HEK293T (cell line): ENCODE measurements around the gene PDE4B.

Source experiments
- CTCF ChIA-PET: fragments of 350-600 bp; formaldehyde crosslinking; extraction: SDS; loops from one replicate; lab custom pipeline; 2021; ENCODE audit warnings: antibody characterized with exemption, inconsistent platforms; lab: Yijun Ruan, JAX
- POLR2A ChIA-PET: fragments of 350-600 bp; formaldehyde crosslinking; extraction: SDS; loops from one replicate; lab custom pipeline; 2020; ENCODE audit warnings: antibody characterized with exemption, inconsistent platforms; lab: Yijun Ruan, JAX
- DNase-seq: peaks from one replicate; pipeline ENCODE4 v3.0.0; 2012; ENCODE audit warnings: mixed read lengths; ENCODE audit errors: extremely low spot score
- ARNT ChIP-seq: fragments of 450-650 bp; IDR thresholded peaks from 2 replicates; pipeline ENCODE4 v1.6.1; 2017; ENCODE audit warnings: mild to moderate bottlenecking
- BHLHE40 ChIP-seq: fragments of 450-650 bp; IDR thresholded peaks from 2 replicates; pipeline ENCODE4 v1.6.1; 2016; ENCODE audit warnings: mild to moderate bottlenecking, moderate library complexity, borderline replicate concordance
- CTBP1 ChIP-seq: fragments of 450-650 bp; IDR thresholded peaks from 2 replicates; pipeline ENCODE4 v1.6.1; 2016; ENCODE audit warnings: borderline replicate concordance
- ELF4 ChIP-seq: fragments of 450-650 bp; IDR thresholded peaks from 2 replicates; pipeline ENCODE4 v1.6.1; 2017; ENCODE audit warnings: antibody characterized with exemption
- FOXA1 ChIP-seq: fragments of 450-650 bp; IDR thresholded peaks from 2 replicates; pipeline ENCODE4 v1.6.1; 2016; ENCODE audit warnings: mild to moderate bottlenecking
- FOXK2 ChIP-seq: fragments of 450-650 bp; IDR thresholded peaks from 2 replicates; pipeline ENCODE4 v1.6.1; 2016; ENCODE audit warnings: mild to moderate bottlenecking
- FOXM1 ChIP-seq: fragments of 450-650 bp; IDR thresholded peaks from 2 replicates; pipeline ENCODE4 v1.6.1; 2017; ENCODE audit warnings: mild to moderate bottlenecking, borderline replicate concordance
- HDGF ChIP-seq: fragments of 450-650 bp; IDR thresholded peaks from 2 replicates; pipeline ENCODE4 v1.6.1; 2017; ENCODE audit warnings: antibody characterized with exemption, borderline replicate concordance
- L3MBTL2 ChIP-seq: fragments of 450-650 bp; conservative IDR thresholded peaks from 2 replicates; pipeline ENCODE4 v1.6.1; 2016; ENCODE audit warnings: mild to moderate bottlenecking
- LEF1 ChIP-seq: fragments of 450-650 bp; IDR thresholded peaks from 2 replicates; pipeline ENCODE4 v1.6.1; 2017; ENCODE audit warnings: mild to moderate bottlenecking, borderline replicate concordance
- NFRKB ChIP-seq: fragments of 450-650 bp; IDR thresholded peaks from 2 replicates; pipeline ENCODE4 v1.6.1; 2016; ENCODE audit warnings: mild to moderate bottlenecking, moderate library complexity
- PKNOX1 ChIP-seq: fragments of 450-650 bp; IDR thresholded peaks from 2 replicates; pipeline ENCODE4 v1.6.1; 2016
- SP1 ChIP-seq: fragments of 450-650 bp; IDR thresholded peaks from 2 replicates; pipeline ENCODE4 v1.6.1; 2017
- SUZ12 ChIP-seq: fragments of 450-650 bp; IDR thresholded peaks from 2 replicates; pipeline ENCODE4 v1.6.1; 2016; ENCODE audit warnings: mild to moderate bottlenecking
- TARDBP ChIP-seq: fragments of 450-650 bp; IDR thresholded peaks from 2 replicates; pipeline ENCODE4 v1.6.1; 2016
- ZNF384 ChIP-seq: fragments of 450-650 bp; IDR thresholded peaks from 2 replicates; pipeline ENCODE4 v1.6.1; 2016

The PDE4B gene

GRCh38 chr1:66262208-66262963 lies 469.7 kb downstream of the PDE4B start:
- ChIA-PET CTCF (no interaction called here), POLR2A (no interaction called here)
- TF ChIP-seq SUZ12 (no peak), ZNF384 (no peak), NFRKB (no peak), FOXK2 (no peak), ARNT (no peak), HDGF (no peak), PKNOX1 (no peak), LEF1 (no peak), FOXM1 (no peak), ELF4 (no peak), FOXA1 (no peak)
- DNase-seq: no peak

GRCh38 chr1:66265268-66265667 lies 472.6 kb downstream of the PDE4B start:
- ChIA-PET POLR2A (interaction anchor here (0.6 to 1.5 kb wide), 2 partner anchors 22 to 67 kb away, joined by 3 to 4 read pairs; no protein-coding TSS in a partner anchor), CTCF (interaction anchor here (0.6 to 0.9 kb wide), 2 partner anchors 181 to 690 kb away, joined by 3 read pairs; no protein-coding TSS in a partner anchor)
- TF ChIP-seq FOXK2 (no peak), TARDBP (no peak), L3MBTL2 (no peak), BHLHE40 (no peak), LEF1 (no peak), ZNF384 (no peak), SUZ12 (no peak), FOXM1 (no peak), FOXA1 (no peak), HDGF (no peak), PKNOX1 (no peak), CTBP1 (no peak), ARNT (no peak), ELF4 (no peak), SP1 (no peak), NFRKB (no peak)
- DNase-seq: no peak

GRCh38 chr1:66265796-66266195 lies 473.1 kb downstream of the PDE4B start:
- CTCF ChIA-PET: interaction anchor here (0.9 kb wide), 1 partner anchor 181 kb away, joined by 3 read pairs; no protein-coding TSS in a partner anchor
- TF ChIP-seq CTBP1: no peak
- no peak for TF ChIP-seq L3MBTL2
- TF ChIP-seq ARNT: no peak
- no peak for TF ChIP-seq LEF1
- TF ChIP-seq SP1: no peak
- TF ChIP-seq ELF4: no peak
- TF ChIP-seq BHLHE40: no peak
- POLR2A ChIA-PET: interaction anchor here (1.5 kb wide), 1 partner anchor 66 kb away, joined by 4 read pairs; no protein-coding TSS in a partner anchor
- no peak for DNase-seq

- ChIA-PET POLR2A (interaction anchor here (1.2 kb wide), 1 partner anchor 65 kb away, joined by 4 read pairs; no protein-coding TSS in a partner anchor), CTCF (no interaction called here)
- no peak for DNase-seq
- no peak for TF ChIP-seq ELF4
- no peak for TF ChIP-seq SP1
- TF ChIP-seq FOXA1: no peak
- TF ChIP-seq L3MBTL2: 0 out of 2 replicates have a peak, but pooled peaks have one; percentile 21
Observed at GRCh38 chr1:66266350-66266749, 473.7 kb downstream of the PDE4B start.

GRCh38 chr1:66266756-66267155 lies 474.1 kb downstream of the PDE4B start:
- TF ChIP-seq SP1 (no peak), FOXM1 (no peak), PKNOX1 (no peak), BHLHE40 (no peak), FOXA1 (no peak), NFRKB (no peak), L3MBTL2 (no peak), ELF4 (no peak), CTBP1 (no peak)
- POLR2A ChIA-PET: interaction anchor here (1.2 kb wide), 1 partner anchor 65 kb away, joined by 4 read pairs; no protein-coding TSS in a partner anchor
- no peak for DNase-seq
- CTCF ChIA-PET: no interaction called here

GRCh38 chr1:66267201-66267940 lies 474.7 kb downstream of the PDE4B start:
- TF ChIP-seq LEF1: no peak
- TF ChIP-seq TARDBP: no peak
- no peak for TF ChIP-seq ARNT
- no peak for TF ChIP-seq ELF4
- TF ChIP-seq ZNF384: no peak
- TF ChIP-seq FOXM1: no peak
- no peak for TF ChIP-seq FOXA1
- no peak for TF ChIP-seq SUZ12
- TF ChIP-seq L3MBTL2: no peak
- TF ChIP-seq PKNOX1: no peak
- no peak for TF ChIP-seq BHLHE40
- no peak for TF ChIP-seq SP1
- TF ChIP-seq HDGF: no peak
- TF ChIP-seq CTBP1: no peak
- TF ChIP-seq NFRKB: no peak
- TF ChIP-seq FOXK2: no peak
- ChIA-PET CTCF (no interaction called here), POLR2A (interaction anchor here (1.2 to 1.6 kb wide), 2 partner anchors 64 to 65 kb away, joined by 4 read pairs; no protein-coding TSS in a partner anchor)
- DNase-seq: no peak
